Activated CD8-positive, alpha-beta memory T cell treated with anti-CD3 and anti-CD28 coated beads, Interleukin-2, amount 50 U/mL, for 1 hour (primary cell): Measurements from ENCODE around the gene RBMS2.
A peak's percentile ranks its signal among the peaks of the same experiment; 100 is the strongest.

Experiments used
- DNase-seq: peaks from one replicate; pipeline ENCODE4 v3.0.0-alpha.2; 2020; ENCODE audit errors: extremely low read depth

Gene RBMS2

DNA sequence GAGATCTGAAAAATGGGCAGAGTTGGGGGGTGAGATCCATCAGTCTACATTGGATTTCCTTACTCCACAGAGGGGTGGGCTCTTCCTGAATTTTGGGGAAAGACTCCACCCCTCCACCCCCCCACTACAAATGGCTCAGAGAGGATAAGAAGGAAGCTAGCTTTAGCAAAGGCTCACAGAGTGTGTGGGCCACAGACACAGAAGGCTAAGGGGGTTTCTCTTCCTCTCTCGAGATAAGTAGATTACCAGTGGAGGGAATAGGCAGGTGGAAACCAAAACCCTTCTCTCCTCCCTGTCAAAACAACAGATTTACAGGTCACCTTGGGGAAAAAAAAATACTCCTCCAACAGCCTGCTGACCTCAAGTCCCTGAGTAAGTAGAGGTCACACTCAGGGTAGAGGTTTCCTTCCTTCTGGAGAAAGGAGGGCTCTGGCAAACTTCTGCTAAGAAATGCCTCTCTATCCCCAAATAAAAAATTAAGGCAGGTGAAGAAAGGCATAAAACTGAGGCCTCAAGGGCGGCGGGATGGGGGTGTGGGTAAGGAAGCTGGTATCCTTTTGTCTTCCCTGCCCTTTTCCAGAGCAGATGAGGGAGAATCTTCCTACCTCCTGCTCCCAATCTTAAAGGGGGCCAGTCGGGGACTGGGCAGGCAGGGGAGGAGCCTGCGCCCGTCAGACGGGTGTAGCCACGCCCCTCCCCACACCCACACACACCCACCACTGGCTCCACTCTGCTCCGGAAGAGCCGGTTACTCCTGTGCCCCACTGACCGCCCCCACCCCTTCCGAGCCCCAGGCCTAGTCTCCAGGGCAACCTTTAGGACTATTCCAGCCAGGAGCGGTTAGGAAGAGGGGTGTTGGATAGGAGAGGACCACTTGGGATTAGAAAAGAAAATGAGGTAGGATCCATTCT lies 110.4 kb downstream of the RBMS2 start:
- no peak for DNase-seq

DNA sequence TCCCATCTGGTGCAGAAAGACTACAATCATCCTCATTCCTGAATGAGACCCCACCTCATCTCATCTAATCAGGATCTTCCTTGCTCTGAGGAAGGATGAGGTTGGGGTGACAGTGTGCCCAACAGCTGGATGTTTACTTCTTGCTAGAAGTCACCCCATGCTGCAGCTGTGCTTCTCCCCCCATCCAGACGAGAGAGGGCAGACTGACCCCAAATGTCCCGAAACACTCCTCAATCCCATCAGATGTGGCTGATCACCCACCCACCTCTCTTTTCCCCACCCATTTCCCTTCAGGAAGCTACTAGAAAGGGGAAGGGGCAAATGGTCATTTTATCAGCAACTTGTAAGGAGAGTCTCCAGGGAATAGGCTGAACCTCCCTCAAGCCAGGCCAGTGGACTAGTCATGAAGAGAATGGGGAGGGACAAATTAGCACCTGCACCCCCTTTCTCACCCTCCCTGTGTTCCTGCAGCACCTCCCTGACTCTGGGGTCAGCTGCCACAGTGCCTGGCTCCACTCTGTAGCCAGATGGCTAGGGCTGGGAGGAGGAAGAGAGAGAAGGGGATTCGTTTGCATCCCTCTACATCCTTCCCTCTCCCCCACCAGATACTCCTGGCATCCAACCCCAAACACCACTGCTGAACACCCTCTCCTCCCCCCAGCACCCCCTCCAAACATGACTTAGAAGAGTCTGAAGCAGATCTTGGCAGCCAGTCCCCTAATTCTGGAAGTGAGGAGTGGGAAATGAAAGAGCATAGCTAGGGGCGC lies 111.3 kb downstream of the RBMS2 start:
- no peak for DNase-seq

DNA sequence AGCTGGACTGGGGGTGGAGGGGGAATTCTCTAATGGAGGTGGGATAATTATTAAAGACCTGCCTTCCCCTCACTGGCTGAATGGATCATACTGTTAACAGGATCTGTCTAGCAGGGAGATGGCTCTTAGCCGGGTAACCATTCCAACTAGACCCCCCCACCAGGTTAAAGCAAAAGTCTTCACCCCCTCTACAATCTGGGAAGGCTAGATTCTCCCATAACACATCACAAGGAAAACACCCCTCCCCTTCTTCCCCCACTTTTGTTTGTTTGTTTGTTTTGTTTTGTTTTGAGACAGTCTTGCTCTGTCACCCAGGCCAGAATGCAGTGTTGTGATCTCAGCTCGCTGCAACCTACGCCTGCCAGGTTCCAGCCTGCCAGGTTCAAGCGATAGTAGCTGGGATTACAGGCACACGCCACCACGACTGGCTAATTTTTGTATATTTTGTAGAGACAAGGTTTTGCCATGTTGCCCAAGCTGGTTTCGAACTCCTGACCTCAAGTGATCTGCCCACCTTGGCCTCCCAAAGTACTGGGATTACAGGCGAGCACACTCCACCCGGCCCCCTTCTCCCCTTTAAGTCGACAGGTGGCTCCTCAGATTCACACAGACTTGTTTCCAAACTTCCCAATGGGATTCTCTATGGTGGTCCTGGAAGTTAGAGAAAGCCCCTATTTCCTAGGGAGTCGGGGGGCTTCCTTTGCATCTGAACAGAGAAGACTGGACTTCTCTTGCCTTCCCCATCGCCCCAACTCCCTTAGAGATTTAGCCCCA lies 112.0 kb downstream of the RBMS2 start:
- DNase-seq: no peak

DNA sequence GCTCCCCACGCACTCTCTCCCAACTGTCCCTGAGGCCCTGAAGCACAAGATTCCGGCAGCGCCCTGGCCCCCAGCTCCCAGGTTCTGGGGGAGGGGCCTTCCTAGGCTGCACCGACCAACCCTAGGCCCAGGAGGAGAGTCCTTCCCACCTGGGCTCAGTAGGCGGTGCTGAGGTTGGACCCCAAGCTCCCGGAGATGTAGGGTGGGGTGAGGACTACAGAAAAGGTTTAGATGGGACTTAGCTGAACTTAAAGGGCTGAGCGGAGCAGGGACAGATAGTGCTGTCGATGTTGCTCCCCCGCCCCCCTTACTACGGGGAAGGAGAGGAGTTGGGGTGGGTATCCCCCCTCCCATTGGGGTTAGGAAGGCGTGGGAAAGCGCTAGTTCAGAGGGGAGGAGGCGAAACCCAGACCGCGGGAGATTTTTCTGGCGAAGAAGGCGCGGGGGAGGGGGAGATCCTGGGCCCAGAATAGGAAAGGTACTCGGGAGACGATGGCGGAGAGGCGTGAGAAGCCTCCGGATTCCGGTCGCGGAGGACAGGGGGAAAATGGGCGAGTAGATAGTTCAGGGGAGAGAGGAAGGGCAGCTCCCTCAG lies 112.7 kb downstream of the RBMS2 start:
- DNase-seq: no peak

DNA sequence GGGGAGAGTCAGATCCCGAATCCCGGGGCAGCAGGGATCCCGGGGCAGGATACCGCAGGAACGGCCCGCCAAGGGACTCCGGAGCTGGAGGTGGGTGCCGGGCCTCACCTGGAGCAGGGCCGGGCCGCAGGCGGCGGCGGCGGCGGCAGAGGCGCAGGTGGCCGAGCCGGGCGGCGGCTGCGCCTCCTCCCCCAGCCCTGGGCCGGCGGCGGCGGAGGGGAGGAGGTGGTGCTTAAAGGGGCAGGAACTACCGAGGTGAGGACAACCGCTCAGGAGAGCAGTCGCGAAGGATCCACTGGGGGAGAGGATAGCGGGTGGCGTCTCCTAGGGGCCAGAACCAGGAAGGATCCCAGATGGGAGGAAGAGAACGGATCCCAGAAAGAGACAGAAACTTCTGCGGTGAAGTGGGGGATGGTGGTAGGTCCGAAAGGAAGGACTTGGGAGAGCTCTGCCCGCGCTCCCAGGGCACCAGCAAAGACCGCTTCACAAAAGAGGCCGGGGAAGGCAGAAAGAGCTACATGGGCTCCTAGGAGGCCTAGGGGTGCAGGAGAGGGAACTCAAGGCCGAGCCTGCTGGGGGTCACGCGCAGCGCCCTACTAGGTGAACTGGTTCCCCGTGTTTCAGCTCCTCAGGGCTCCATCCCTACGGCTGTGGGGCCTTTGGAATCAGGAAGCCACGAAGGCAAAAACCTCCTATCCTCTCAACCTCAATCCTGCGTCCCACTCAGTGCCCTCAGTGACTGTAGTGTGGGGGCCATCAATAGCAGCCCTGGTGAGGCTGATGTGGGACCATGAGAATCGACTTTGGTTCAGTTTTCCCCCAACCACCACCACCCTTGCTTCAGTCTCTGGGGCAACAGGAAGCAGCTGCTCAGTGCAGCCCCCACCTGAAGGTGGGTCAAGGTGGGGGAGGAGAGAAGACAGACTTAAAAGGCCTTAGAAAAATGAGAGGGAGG lies 113.5 kb downstream of the RBMS2 start:
- no peak for DNase-seq

DNA sequence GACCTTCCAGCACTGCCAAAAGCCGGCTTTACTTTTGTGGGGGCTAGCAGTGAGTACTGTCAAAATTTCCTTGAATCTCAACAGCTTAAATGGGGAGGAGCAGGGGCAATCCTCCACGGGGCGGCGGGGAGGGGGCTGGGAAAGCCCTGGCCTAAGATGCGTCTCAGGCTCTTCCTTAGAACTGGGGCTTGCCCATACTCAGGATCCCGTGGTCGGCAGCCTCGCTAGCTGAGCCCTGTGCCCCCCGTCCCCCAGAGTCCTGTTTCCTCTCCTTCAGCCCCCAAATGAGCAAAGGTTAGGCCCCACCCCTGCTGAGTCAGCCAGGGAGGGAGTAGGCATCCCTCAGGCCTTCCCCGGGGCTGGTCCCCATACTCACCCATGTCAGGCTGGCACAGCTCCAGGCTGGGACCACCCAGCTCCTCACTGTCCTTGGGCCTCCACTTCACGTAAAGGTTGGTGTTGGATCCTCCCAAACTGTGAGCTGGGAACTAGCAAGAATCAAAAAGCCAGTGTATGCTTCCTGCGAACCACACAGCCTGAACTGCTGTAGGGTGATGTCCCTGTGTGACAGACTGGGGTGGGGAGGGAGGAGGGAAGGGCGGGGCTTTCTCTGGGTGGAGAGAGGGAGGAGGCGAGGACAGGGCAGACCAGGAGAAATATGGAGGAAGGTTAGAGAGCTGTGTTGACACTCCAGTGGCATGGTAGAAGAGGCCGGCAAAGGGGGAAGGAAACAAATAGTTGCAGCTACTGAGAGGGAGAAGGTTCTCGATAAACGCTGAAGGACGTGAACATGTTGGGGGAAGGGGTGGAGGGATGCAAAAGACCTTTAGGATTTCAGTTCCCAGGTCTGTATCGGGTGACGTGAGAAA lies 114.4 kb downstream of the RBMS2 start:
- peak; percentile 53 for DNase-seq

DNA sequence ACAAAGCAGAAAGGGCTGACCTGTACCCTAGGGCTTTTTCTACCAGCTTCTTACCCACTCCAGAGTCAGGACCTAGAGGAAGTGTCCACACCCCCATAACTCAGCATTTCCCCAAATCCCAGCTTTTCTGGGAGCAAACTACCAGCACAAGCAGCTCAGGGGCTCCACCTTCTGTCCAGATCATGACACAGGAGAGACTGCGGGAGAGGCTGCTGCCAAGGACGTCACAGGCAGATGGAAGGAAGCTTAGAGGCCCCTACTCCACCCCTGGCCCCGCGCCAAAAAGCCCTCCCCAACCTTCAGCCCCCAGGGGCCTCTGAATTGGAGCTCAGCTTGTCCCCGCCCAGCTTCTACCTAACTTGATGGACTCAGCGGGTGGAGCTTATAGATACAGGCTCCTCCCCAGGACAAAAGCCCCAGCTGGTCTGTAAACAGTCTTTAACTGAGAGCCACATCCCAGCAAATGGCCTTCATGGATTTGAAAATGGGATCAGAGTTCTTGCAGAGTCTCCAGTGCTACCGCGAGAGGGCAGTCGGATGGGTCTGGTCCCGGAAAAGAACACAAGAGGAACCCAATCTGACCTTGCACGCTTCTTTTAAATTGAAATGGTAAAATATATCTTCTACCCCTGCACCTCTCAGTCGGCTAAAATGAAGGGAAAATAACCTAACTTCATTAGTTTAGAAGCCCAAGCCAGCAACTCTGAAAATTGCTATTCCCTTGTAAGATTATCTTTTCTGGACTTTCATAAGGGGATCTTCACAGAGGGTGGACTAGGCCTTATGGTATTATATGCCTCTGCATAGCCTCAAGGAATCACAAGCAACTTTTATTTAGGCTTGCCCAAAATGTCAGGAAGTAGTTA lies 115.3 kb downstream of the RBMS2 start:
- DNase-seq: peak; percentile 98

DNA sequence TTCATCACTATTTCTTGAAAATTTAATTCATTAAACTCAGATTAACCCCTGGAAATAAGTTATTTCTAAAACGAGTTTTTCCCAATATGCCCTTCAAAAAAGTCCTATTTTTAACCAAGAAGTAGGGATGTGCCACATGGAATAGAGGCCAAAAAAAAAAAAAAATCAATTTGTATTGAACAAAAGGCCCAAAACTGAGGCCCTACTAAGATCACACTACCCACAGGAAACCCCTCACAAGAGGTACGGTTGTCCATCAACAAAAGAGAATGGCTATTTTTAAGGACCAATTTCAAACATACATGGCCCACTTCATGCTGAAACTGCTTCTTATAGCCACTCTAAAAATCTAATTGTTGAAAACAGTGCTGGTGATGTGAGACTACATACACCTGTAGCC lies 116.0 kb downstream of the RBMS2 start:
- DNase-seq: no peak

DNA sequence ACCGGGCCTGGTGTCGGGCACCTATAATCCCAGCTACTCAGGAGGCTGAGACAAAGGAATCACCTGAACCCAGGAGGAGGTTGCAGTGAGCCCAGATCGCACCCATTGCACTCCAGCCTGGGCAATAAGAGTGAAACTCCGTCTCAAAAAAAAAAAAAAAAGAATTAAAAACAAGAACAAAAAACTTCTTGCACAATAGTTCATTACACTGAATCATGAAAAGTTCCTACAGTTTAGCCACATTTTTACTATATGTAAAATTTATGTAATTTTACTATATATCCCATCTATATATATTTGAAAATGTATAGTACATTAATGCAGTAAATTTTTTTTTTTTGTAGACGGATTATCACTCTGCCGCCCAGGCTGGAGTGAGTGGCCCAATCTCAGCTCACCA lies 119.6 kb downstream of the RBMS2 start:
- DNase-seq: no peak

DNA sequence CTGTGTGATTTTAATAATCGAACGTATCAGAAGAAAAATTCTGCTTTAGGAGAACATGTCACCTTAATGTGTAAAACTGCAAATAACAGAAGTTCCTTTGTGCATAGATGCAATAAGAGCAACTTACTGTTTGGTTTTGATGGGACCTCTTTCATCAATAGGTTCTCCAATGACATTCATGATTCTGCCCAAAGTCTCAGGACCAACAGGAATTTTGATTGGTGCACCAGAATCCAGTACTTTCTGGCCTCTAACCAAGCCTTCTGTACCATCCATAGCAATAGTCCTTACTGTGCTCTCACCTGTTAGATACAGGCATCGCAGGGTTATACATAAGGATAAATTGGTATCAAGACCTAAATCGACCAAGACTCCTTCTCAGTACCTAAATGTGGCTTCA lies 123.0 kb downstream of the RBMS2 start:
- no peak for DNase-seq

DNA sequence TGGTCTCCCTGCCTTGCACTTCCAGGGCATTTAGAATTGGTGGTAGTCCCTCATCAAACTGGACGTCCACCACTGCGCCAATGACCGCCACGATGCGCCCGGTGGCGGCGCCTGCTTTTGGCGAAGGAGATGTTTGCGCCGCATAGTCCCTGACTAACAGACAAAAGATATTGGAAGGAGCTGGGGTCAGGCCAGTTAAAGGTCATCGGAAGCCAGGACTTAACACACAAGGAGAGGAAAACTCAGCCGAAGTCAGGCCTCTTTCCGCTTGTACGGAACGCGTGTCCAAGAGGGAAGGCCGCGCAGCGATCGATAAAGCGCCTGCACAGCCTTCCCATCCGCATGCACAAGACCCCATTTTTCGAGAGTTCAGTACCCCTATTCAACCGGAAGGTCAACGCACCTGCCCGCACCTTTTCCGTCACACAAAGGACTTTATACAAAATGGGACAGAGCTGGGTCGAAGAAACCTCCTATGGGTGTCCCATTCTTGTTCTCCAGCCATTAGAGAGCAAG lies 123.6 kb downstream of the RBMS2 start:
- DNase-seq: no peak
